Activated gamma-delta T cell treated with Interleukin-2 at 50 U/mL for 16 hours (primary cell): Measurements from ENCODE around the gene FMN1.
"Not testable (repeated sequence)": the region's sequence is repeated elsewhere in the genome, so short reads cannot be mapped to it uniquely, and the experiment has no call there.

Experiments used
- DNase-seq: peaks from one replicate; pipeline ENCODE4 v3.0.0-alpha.2; 2020

FMN1 gene

DNA sequence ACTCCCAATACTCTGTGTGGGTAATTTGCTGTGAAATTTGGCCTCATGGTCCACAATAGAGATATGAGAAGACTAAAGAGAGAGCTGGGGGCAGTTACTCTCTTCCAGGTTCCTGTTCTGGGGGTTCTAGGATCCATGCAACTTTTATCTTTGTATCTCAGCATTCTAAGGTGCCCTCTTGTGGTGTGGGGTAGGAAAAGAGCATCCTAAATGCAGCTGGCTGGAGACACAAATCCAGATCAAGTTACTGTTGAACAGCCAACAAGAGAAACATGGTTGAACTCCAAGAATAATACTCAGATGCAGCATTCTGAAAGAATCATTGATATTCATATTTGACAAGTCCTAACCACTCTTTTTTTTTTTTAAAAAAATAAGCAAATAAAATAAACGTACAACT lies 238.5 kb downstream of the FMN1 start:
- no peak for DNase-seq

DNA sequence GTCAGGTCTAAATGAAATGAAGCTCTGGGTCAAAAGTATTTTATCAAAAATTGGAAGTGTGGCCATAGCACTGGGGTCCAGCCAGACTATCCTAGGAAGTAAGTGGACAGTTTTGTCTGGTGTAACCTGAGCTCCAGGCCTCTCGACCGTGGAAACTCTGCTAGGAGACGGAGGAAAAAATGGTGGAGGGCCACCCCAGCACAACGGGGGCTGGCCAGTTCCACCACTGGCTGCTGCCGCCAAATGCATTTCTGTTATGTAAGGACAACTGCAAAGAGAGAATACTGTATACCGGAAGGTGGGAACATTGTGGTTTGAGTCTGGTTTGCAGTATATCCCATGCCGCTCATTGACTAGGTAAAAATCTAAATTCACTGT lies 241.0 kb downstream of the FMN1 start:
- no peak for DNase-seq

DNA sequence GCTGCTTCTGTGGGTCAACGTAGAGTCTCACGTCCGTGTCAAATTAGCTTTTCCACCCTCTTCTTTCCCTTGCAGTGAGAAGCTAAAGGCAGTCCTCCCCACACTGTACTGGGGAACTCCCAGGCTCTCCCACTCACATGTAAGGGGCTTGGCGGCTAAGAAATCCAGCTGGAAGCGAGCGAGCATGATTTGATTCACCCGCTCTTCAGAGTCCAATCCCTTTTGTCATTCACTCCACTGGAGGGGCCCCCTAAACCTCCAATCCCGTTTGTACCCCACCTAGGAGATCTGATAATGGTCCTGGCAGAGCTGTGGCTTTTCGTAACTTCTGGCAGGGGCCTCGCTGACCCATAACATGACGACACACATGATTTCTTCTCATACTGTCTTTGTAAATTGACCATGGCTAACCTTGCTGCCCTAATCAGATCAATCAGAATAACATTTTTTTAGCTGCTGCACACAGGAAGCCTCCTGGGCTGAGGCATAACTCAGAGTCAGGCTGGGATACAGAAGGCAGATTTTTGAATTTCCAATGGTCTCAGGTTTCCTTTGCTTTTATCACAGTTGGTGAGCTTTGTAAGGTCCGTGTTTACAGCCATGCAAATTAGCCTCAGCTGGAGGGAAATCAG lies 241.5 kb downstream of the FMN1 start:
- DNase-seq, result no peak

DNA sequence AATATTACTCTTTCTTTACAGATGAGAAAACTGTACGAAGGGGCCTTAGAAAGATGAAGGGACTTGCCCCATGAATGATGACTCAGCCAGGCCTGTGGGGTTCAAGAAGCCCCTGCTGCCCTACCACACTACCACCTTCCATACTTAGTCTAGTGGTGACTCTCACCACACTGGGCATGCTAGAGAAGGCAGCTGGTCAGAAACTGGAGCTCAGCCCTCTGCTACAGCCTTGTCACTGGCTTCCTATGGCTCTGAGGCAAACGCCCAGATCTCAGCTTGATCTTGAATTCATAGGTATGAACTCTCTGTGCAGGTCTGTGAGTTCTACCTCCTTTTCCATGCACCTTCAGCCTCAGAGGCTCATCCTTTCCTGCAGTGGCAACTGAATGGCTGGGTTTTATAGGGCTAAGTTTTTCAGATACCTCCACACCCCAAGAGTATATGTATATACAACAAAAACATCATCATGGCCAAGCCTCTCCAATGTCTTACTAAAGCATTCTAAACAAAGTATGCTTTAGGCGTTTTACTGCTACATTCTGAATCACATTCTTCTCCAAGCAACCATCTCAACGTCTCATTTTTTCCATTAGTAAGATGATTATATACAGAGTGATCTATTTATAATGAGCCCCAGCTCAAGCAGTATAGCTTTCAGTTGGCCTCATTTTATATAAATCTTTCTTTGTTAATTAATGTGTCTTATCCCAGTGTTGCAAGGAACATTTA lies 242.6 kb downstream of the FMN1 start:
- no peak for DNase-seq

DNA sequence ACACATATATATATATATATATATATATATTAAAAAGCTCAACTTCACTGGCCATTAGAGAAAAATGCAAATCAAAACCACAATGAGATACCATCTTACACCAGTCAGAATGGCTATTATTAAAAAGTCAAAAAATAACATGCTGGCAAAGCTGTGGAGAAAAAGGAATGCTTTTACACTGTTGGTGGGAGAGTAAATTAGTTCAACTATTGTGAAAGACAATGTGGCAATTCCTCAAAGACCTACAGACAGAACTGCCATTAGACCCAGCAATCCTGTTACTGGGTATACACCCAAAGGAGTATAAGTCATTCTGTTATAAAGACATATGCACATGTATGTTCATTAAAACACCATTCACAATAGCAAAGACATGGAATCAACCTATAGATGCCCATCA lies 244.5 kb downstream of the FMN1 start:
- DNase-seq, result not testable (repeated sequence)

DNA sequence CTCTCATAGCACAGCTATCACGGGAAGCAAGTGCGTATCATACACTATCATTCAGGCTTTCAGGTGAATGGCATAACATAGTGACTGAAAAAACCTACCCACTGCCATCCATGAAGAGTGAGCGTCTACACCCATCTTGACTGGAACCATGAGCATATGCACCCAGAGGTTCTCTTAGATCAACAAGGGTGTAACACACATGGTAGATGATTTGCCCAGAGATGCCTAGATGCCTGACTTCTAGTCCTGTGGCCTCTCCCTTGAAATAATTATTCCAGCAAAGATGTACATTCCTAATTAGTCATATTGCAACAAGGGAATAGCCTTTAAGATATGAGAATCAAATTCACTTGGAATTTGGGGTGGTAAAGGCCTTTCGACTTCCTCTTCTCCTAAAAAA lies 248.3 kb downstream of the FMN1 start:
- no peak for DNase-seq

DNA sequence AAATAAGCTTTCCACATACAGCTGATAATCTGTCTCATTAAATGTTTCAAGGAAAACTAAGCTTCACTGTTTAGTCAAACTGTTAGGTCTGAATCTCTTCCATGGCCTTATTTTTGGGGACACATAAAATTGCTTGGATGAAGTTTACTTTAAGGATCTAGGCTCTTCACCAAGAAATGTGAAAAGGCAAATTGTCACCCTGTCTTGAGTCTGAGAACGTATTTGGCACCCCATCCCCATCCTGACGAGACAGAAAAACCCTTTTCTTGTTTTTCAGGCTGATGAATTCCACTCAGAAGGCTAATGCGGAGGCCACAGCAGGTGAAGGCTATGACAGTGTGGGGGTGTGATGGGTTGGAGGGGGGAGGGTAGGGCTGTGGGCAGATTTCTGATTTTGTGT lies 250.1 kb downstream of the FMN1 start:
- no peak for DNase-seq

DNA sequence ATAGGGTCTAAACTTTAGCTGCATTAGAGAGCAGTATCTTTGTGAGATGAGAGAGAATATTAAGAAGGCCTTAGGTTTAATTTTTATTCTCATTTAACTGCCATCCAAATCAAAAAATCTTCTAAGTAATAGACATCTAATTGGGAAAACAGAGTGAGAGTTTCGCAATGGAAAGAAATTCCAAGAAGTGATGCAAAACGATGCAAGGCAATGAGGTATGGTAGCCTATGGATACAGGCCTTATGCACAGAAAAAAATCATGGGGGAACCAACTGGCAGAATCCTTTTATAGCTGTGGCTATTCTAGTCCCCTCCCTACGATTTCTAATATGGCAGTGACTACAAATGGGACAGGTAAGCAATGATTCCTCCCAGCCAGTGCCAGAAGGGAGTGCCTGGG lies 250.8 kb downstream of the FMN1 start:
- no peak for DNase-seq

DNA sequence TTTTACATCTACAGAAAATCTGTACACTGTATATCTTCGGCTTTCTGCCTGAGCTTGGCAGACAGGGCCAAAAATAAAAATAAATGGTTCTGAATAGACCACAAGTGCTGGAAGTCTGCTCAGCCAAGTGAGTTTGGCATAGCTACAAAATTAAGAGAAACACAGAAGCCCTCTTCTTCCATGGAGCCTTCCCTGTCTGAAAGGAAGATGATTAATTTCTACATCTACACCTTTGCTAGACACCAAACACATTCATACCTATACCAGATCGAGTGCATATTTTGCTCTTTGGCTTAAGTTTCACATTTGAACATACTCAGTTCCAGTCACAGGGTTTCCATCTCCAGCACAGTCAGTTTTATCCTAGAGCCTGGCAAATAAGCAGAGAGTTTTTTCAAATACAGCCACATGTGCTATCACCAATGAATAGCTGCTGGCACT lies 252.1 kb downstream of the FMN1 start:
- DNase-seq, result no peak

DNA sequence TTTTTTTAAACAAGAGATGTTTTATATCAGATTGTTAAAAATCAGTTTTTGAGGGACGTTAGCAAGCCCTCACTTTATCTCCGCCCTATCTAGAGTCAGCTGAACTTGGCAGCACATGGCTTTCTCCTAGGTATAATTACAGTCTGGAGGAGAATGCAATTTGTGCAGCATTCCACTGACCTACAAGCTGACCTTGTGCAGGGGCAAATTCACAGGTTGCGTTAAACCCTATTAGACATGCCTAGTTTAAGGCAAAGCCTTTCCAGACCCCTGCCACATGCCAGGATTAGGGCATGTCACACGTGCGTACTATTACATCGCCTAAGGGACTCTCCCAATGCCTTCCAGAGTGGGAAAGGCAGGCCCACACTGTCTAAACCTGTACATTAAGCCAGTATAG lies 252.7 kb downstream of the FMN1 start:
- DNase-seq, result no peak

DNA sequence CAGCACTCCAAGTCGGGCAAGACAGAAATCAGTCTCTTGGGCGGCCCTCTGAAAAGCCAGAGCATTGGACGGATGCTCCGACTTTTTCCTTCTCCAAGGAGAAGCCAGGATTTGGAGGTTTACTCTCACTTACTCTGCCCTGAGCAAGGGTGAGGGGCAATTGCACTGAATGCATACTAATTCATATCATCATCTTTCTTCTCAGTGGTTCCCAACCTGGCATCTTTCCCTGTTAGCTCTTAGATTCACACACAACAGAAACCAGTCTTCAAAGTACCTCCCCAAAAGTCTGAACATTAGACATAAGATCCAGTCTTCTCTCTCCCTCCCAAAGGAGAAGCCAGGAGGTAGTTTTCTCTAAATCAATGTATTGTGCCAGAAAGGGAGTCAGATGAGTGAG lies 257.5 kb downstream of the FMN1 start:
- no peak for DNase-seq

DNA sequence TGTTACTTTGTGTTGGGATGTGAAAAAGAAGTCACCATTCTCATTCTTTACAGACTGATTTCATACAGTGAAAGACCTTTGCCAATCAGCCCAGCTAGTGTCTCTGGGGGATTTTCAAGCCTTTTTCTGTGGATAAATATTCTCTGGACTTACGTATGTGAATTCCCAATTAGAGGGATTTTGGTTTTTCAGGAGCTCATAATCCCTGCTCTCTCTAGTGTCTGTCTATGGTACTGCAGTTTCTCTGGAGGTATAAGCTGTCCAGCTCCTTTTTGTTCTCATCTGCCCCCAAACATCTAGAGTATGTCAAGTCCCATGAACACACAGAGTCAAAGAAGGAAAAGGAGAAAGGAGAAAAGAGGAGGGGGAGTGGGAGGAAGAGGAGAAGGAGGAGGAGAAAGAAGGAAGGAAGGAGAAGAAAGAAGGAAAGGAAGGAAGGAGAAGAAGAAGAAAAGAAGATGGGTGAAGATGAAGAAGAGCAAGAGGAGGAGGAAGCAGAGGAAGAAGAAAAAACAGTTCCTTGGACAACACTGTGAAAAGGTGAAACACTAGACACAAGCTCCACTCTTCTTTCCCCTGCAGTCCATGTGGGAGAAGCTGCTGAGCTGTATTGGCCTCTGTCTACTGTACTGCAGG lies 258.1 kb downstream of the FMN1 start:
- no peak for DNase-seq

DNA sequence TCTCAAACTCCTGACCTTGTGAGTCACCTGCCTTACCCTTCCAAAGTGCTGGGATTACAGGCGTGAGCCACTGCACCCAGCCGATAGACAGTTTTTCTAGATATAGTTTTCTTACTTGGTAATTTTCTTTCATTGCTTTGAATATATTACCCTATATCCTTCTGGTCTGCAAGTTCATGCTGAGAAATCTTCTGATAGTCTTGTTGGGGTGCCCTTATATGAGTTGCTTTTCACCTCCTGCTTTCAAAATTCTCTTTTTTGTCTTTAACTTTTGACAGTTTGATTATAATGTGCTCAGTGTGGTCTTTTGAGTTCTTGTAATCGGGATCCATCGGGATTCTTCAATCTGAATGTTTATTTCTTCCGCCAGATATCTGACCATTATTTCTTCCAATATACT lies 259.4 kb downstream of the FMN1 start:
- DNase-seq, result no peak

DNA sequence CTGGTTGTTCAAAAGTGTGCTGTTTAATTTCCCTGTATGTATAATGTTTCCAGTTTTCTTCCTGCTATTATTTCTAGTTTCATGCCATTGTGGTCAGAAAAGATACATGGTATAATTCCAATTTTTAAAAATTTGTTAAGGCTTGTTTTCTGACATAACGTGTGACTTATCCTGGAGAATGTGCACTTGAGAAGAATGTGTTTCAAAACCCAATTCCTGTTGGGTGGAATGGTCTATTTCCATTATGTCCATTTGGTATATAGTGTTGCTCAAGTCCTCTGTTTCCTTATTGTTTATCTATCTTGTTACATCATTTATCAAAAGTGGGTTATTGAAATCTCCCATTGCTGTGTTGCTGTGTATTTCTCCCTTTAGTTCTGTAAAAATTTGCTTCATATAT lies 261.3 kb downstream of the FMN1 start:
- DNase-seq, result no peak

DNA sequence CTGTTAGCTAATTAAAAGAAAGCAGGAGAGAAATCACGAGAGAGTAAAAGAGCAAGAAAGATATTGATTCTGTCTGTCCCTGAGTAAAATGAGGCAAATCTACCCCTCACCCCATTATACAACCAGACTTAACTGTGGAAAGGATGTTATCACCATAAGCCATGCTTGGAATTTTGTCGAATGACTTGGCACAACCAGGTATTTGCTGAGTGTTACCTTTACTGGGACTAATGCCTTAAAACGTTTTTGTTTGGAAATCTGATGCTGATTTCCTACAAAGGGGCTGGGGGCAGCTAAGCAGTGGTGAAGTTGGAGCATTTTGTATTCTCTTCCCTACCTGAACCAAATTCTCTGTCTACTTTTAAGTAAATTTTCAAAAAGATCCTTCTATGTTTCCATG lies 265.6 kb downstream of the FMN1 start:
- no peak for DNase-seq

DNA sequence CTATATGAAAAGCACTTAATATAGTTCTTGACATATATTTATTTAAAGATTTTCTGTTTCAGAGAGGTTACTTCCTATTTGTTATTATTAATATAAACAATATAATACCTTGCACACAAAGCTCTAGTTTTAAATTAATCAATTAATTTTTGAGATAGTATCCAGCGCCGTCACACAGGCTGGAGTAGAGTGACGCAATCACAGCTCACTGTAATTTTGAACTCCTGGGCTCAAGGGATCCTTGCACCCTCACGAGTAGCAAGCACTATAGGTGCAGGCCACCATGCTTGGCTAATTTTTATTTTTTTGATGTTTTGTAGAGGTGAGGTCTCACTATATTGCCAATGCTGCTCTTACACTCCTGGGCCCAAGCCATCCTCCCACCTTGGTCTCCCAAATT lies 267.4 kb downstream of the FMN1 start:
- DNase-seq, result no peak

DNA sequence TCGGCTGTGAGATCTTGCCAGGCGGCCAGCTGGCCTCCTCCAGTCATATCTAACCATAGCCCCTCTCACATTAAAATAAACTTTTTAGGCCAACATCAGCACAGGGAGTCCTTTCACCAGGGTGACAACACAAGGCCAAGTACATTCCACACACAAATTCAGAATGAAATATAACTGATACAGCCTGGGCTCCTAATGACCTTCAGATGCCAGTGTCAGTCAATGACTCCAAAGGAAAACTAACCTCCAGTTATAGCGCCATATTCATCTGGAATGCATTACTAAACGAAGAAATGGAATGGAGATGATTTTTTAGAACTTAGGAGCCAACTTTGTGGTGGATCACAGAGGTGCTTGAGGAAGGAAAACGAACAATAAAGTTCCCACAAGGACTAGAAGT lies 271.3 kb downstream of the FMN1 start:
- DNase-seq, result no peak

DNA sequence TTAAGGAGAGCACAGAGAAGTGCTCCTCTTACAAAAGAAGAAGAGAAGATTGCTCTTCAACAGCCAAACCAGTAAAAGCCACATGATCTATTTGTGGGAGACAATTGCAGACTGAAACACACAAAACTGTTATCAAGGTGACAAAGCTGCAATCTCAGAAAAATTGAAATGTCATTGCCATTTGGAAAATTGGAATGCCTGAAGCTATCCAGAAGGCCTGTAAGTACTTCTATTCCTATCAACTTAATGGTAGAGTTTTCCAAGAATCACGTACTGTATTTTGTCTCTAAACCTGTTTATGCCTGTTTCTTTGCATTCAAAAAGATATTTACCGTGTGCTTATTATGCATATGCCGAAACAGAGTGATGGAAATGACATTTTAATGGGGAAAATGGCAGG lies 272.0 kb downstream of the FMN1 start:
- DNase-seq, result no peak

DNA sequence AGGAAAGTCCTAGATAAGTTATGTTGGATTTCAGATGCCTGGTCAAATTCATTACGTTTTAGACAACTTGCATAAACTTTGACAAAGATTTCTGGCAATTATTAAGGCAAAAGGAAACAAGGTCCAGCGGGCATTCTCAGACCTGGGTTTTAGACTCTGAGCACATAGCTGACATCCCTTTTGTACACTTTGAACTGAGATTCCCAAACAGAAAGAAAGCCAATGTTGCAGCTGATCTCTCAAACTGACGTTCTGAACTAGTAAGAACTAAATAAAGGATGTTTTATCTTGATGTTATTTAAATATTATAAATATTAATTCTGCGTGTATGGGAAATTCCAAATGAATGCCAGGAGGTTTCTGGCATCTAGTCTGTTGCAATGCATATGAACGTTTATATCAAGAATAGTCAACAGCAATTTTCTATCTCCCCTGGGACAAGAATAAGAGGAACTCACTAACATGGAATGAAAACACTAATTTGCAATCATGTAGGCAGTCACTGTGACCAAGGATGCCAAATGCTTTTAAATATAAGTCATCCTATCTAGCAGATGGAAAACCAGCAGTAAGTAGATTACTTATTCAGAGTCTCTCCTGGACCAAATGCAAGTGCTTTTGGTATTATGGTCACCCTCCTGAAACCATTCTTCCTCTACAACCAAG lies 274.6 kb downstream of the FMN1 start:
- no peak for DNase-seq

DNA sequence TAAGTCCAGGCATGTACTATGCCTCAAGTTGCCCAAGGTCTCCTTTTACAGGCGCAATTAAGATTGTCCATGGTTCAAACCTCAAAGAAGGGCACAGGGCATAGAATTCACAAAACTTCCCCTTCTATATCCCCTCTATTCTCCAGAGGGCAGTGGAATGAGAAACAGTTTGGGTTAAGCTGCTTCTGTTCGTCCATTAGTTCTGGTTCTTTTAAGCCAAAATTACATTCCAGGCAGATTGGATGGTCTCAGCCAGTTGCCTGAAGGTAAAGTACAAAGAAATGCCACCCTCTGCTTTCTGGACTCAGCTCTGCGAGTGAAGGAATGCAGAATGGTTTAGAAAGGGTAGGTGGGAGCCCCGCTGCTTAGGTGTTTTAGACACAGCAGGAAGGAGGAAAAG lies 276.0 kb downstream of the FMN1 start:
- no peak for DNase-seq

DNA sequence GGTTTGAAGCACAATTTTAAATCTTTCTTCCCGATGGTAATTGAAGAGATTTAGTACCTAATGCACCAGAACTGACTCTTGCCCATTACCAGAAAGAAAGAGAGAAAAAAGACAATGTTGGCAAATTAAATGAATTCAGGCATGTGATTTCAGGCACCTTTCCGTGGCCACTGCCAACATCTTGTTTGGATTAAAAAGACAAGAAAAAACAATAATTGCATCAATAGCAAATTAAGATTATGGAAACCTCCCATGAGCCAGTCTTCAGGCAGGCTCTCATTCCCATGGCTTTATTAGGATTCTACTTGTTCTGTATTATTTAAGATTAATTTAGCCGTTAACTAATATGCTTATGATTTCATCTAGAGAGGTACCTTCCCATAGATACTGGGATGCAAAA lies 283.7 kb downstream of the FMN1 start:
- no peak for DNase-seq

DNA sequence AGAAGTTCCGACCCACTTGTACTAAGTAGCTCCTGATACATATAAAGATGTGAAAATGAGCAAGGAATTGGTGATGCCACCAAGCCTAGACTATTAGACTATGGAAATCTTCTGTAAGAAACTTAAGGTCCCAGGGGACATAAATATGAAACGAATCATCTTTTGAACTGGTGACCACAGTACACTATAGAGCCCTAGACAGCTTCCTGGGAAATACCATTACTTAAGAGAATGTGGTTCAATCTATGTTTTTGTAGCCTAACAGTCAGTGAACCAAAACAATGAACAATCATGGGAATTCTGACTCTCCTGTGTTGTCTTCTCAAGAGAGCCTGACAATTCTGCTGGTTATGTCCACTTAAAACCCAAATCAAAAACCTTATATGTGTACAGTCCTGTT lies 285.1 kb downstream of the FMN1 start:
- no peak for DNase-seq

DNA sequence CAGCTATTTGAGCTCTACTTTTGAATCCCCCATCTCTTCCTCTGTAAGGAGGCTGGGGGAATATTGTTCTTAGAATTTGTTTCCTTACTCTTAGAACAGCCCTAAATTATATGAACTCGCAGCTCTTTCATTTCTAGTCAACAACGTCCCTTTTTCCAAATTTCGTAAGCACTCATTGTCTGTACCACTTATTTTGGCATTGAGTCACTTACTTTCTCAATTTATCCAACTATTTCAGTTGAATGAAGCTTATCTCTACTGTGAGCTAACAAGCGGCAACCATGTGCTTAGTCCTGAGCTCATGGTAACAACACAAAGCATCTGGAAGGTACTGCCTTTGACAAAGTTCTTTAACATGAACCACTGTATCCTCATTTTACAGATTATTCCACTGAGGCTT lies 285.6 kb downstream of the FMN1 start:
- no peak for DNase-seq
